ENCODE results near the gene WDR91.

The WDR91 gene

GRCh38 chr7:135158141-135158655 is 53.1 kb downstream of the WDR91 start:
- TF ChIP-seq USF1 (IDR thresholded peaks at IDR 0.05) (no peak), ZBTB7A (IDR thresholded peaks at IDR 0.05; ENCODE audit: low read depth) (no peak), CEBPB (IDR thresholded peaks at IDR 0.05) (no peak)
- TF ChIP-seq, protein P1, sequence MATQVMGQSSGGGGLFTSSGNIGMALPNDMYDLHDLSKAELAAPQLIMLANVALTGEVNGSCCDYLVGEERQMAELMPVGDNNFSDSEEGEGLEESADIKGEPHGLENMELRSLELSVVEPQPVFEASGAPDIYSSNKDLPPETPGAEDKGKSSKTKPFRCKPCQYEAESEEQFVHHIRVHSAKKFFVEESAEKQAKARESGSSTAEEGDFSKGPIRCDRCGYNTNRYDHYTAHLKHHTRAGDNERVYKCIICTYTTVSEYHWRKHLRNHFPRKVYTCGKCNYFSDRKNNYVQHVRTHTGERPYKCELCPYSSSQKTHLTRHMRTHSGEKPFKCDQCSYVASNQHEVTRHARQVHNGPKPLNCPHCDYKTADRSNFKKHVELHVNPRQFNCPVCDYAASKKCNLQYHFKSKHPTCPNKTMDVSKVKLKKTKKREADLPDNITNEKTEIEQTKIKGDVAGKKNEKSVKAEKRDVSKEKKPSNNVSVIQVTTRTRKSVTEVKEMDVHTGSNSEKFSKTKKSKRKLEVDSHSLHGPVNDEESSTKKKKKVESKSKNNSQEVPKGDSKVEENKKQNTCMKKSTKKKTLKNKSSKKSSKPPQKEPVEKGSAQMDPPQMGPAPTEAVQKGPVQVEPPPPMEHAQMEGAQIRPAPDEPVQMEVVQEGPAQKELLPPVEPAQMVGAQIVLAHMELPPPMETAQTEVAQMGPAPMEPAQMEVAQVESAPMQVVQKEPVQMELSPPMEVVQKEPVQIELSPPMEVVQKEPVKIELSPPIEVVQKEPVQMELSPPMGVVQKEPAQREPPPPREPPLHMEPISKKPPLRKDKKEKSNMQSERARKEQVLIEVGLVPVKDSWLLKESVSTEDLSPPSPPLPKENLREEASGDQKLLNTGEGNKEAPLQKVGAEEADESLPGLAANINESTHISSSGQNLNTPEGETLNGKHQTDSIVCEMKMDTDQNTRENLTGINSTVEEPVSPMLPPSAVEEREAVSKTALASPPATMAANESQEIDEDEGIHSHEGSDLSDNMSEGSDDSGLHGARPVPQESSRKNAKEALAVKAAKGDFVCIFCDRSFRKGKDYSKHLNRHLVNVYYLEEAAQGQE (IDR thresholded peaks at IDR 0.05; ENCODE audit: low read depth) = no peak

GRCh38 chr7:135156290-135156689 is 55.0 kb downstream of the WDR91 start:
- TF ChIP-seq EGR1 (IDR thresholded peaks at IDR 0.05) (no peak), YY1 (IDR thresholded peaks at IDR 0.05; ENCODE audit: low read depth) (no peak), RAD21 (IDR thresholded peaks at IDR 0.05; ENCODE audit: low read depth) (no peak)

- no peak for TF ChIP-seq TAF1 (IDR thresholded peaks at IDR 0.05; ENCODE audit: low read depth)
Observed at GRCh38 chr7:135154734-135155133, 56.6 kb downstream of the WDR91 start.

GRCh38 chr7:135152442-135152841 is 58.9 kb downstream of the WDR91 start:
- no peak for TF ChIP-seq TAF1 (IDR thresholded peaks at IDR 0.05; ENCODE audit: low read depth)
- TF ChIP-seq EP300 (IDR thresholded peaks at IDR 0.05; ENCODE audit: borderline replicate concordance) = no peak
- no peak for TF ChIP-seq FOXM1 (IDR thresholded peaks at IDR 0.05; ENCODE audit: borderline replicate concordance, low read depth)
- TF ChIP-seq, protein P1 (IDR thresholded peaks at IDR 0.05; ENCODE audit: low read depth) = no peak
- TF ChIP-seq TCF12 (IDR thresholded peaks at IDR 0.05; ENCODE audit: low read depth) = no peak
- TF ChIP-seq, protein P2, sequence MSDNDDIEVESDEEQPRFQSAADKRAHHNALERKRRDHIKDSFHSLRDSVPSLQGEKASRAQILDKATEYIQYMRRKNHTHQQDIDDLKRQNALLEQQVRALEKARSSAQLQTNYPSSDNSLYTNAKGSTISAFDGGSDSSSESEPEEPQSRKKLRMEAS (IDR thresholded peaks at IDR 0.05) = no peak
- TF ChIP-seq EGR1 (IDR thresholded peaks at IDR 0.05) = no peak
- no peak for TF ChIP-seq CEBPB (IDR thresholded peaks at IDR 0.05)
- no peak for TF ChIP-seq TEAD4 (IDR thresholded peaks at IDR 0.05)
- no peak for TF ChIP-seq YY1 (IDR thresholded peaks at IDR 0.05; ENCODE audit: low read depth)
- no peak for TF ChIP-seq CREB1 (IDR thresholded peaks at IDR 0.05; ENCODE audit: low read depth)
- TF ChIP-seq USF1 (IDR thresholded peaks at IDR 0.05) = no peak
- no peak for TF ChIP-seq NFIC (IDR thresholded peaks at IDR 0.05)

GRCh38 chr7:135151533-135151932 is 59.8 kb downstream of the WDR91 start:
- TF ChIP-seq TAF1 (IDR thresholded peaks at IDR 0.05; ENCODE audit: low read depth) = no peak
- no peak for TF ChIP-seq NFIC (IDR thresholded peaks at IDR 0.05)
- no peak for TF ChIP-seq CREB1 (IDR thresholded peaks at IDR 0.05; ENCODE audit: low read depth)
- no peak for TF ChIP-seq TCF12 (IDR thresholded peaks at IDR 0.05; ENCODE audit: low read depth)

- TF ChIP-seq EGR1 (IDR thresholded peaks at IDR 0.05) = no peak
Observed at GRCh38 chr7:135151132-135151531, 60.2 kb downstream of the WDR91 start.

- no peak for TF ChIP-seq CREB1 (IDR thresholded peaks at IDR 0.05; ENCODE audit: low read depth)
- TF ChIP-seq, protein P2 (IDR thresholded peaks at IDR 0.05) = no peak
- TF ChIP-seq RAD21 (IDR thresholded peaks at IDR 0.05; ENCODE audit: low read depth) = no peak
- no peak for TF ChIP-seq YY1 (IDR thresholded peaks at IDR 0.05; ENCODE audit: low read depth)
- TF ChIP-seq NFIC (IDR thresholded peaks at IDR 0.05) = no peak
- no peak for TF ChIP-seq TCF12 (IDR thresholded peaks at IDR 0.05; ENCODE audit: low read depth)
- TF ChIP-seq, protein P1 (IDR thresholded peaks at IDR 0.05; ENCODE audit: low read depth) = no peak
- no peak for TF ChIP-seq CEBPB (IDR thresholded peaks at IDR 0.05)
- no peak for TF ChIP-seq EGR1 (IDR thresholded peaks at IDR 0.05)
- TF ChIP-seq TAF1 (IDR thresholded peaks at IDR 0.05; ENCODE audit: low read depth) = no peak
- TF ChIP-seq FOXM1 (IDR thresholded peaks at IDR 0.05; ENCODE audit: borderline replicate concordance, low read depth) = no peak
- no peak for TF ChIP-seq USF1 (IDR thresholded peaks at IDR 0.05)
Observed at GRCh38 chr7:135150072-135150782, 61.1 kb downstream of the WDR91 start.
